ENCODE measurements around the gene FPGS. TPM values are rescaled to one million over a fixed set of nuclear protein-coding genes. Genes with fewer than 3 reads are reported as not detected.

FPGS gene
- total RNA-seq, 1 experiment from 2014 or later: 70.6 TPM

- TF ChIP-seq REST (IDR thresholded peaks at IDR 0.05; ENCODE audit: low read depth) (no peak), SRF (IDR thresholded peaks at IDR 0.05; ENCODE audit: low read depth) (no peak), ZFX (IDR thresholded peaks at IDR 0.05) (no peak), JUND (IDR thresholded peaks at IDR 0.05) (no peak)
Measured at GRCh38 chr9:127773272-127773671, 29.4 kb upstream of the FPGS start (continued).

- CTCF ChIA-PET: no interaction called here
- Histone ChIP-seq H4K20me1 (ENCODE audit: insufficient read depth) (no peaks in the 10 kb centered on the region), H3K27ac (ENCODE audit: low read depth, low read length) (no peak overlapping the region), H3K4me2 (ENCODE audit: low read length) (no peak overlapping the region), H3K9ac (ENCODE audit: low read length) (no peak overlapping the region), H2AFZ (ENCODE audit: low read depth, low read length, poor library complexity, severe bottlenecking) (no peak overlapping the region), H3K9me2 (ENCODE audit: insufficient read depth) (no peaks in the 10 kb centered on the region), H3K4me1 (ENCODE audit: control insufficient read depth in 1 of 2, insufficient read depth in 2 of 2, low read length in 2 of 2) (peaks cover 13 to 21% of the 10 kb centered on the region in 2 experiments), H3K9me3 (ENCODE audit: control insufficient read depth in 1 of 2, insufficient read depth in 1 of 2, low read depth in 1 of 2, low read length in 2 of 2) (no peaks in the 10 kb centered on the region), H3K36me3 (ENCODE audit: control insufficient read depth in 1 of 2, insufficient read depth in 2 of 2, low read length in 2 of 2) (no peaks in the 10 kb centered on the region), H3K79me2 (ENCODE audit: insufficient read depth, low read length) (no peaks in the 10 kb centered on the region), H3K4me3 (replicated peaks in 1 of 2; ENCODE audit: low read depth in 1 of 2, low read length in 2 of 2) (no peak overlapping the region), H3K27me3 (ENCODE audit: insufficient read depth, low read length) (no peaks in the 10 kb centered on the region)
- no peak for ATAC-seq
- TF ChIP-seq EGR1 (IDR thresholded peaks at IDR 0.05; ENCODE audit: low read depth): no peak
- no peak for TF ChIP-seq EZH2phosphoT487 (IDR thresholded peaks at IDR 0.05; ENCODE audit: borderline replicate concordance)
- no peak for TF ChIP-seq ELF1 (IDR thresholded peaks at IDR 0.05; ENCODE audit: borderline replicate concordance, low read depth)
- TF ChIP-seq SIN3A (IDR thresholded peaks at IDR 0.05; ENCODE audit: low read depth): no peak
- TF ChIP-seq SRF (IDR thresholded peaks at IDR 0.05; ENCODE audit: low read depth): no peak
- TF ChIP-seq FOSL1 (IDR thresholded peaks at IDR 0.05; ENCODE audit: low read depth): no peak
- RAD21 ChIA-PET (ENCODE audit: low non-redundant PET in 1 of 2, low total read pairs in 2 of 2, uncharacterized antibody in 2 of 2, unreplicated experiment in 2 of 2): no interaction called here
- intact Hi-C loops (cut with micrococcal nuclease): no loop called here
- BruUV-seq (replicated peaks): no TSS peak
- DNase-seq (ENCODE audit: low read depth, low spot score): no peak
- POLR2A ChIA-PET: no interaction called here
Measured at GRCh38 chr9:127773981-127774380, 28.7 kb upstream of the FPGS start.
